Activated CD8-positive, alpha-beta memory T cell treated with anti-CD3 and anti-CD28 coated beads, Interleukin-2, amount 10 ng/mL, durations not matched to agents 7 days and 5 days (primary cell): Measurements from ENCODE around the gene NAT9. TPM values are rescaled to one million over a fixed set of nuclear protein-coding genes. Genes with fewer than 3 reads are reported as not detected.

ENCODE experiments used
- ATAC-seq: fragments of 150-1000 bp; cut with Tn5 transposase; one replicate; pipeline ENCODE4 v1.10.0; 2021; ENCODE audit warnings: moderate library complexity
- CTCF ChIA-PET: fragments of 350-600 bp; sonication (Branson Sonifier 250); formaldehyde crosslinking; loops from one replicate; lab custom pipeline; 2021; ENCODE audit warnings: antibody characterized with exemption; lab: Charles Lee
- DNase-seq: peaks from one replicate; pipeline ENCODE4 v3.0.0-alpha.2; 2020
- H3K27ac Mint-ChIP-seq: one replicate; pipeline ENCODE4 v1.8.0; 2021; ENCODE audit warnings: mild to moderate bottlenecking, mixed read lengths
- H3K27me3 Mint-ChIP-seq: one replicate; pipeline ENCODE4 v1.8.0; 2021; ENCODE audit warnings: mixed read lengths
- H3K36me3 Mint-ChIP-seq: one replicate; pipeline ENCODE4 v1.8.0; 2021; ENCODE audit warnings: mild to moderate bottlenecking, mixed read lengths
- H3K4me1 Mint-ChIP-seq: one replicate; pipeline ENCODE4 v1.8.0; 2021; ENCODE audit warnings: mixed read lengths
- H3K4me3 Mint-ChIP-seq: one replicate; pipeline ENCODE4 v1.8.0; 2021; ENCODE audit warnings: mild to moderate bottlenecking, moderate library complexity, mixed read lengths
- H3K9me3 Mint-ChIP-seq: one replicate; pipeline ENCODE4 v1.8.0; 2022; ENCODE audit warnings: low read depth, mixed read lengths
- total RNA-seq, 2 experiments: library from RNA; stranded (reverse); gene quantifications; one replicate each; pipeline ENCODE4 v1.2.3, GENCODE V29; 2021

Gene NAT9, protein sequence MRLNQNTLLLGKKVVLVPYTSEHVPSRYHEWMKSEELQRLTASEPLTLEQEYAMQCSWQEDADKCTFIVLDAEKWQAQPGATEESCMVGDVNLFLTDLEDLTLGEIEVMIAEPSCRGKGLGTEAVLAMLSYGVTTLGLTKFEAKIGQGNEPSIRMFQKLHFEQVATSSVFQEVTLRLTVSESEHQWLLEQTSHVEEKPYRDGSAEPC
- total RNA-seq = 10 to 100 TPM; 34.1 to 34.5 TPM

DNA sequence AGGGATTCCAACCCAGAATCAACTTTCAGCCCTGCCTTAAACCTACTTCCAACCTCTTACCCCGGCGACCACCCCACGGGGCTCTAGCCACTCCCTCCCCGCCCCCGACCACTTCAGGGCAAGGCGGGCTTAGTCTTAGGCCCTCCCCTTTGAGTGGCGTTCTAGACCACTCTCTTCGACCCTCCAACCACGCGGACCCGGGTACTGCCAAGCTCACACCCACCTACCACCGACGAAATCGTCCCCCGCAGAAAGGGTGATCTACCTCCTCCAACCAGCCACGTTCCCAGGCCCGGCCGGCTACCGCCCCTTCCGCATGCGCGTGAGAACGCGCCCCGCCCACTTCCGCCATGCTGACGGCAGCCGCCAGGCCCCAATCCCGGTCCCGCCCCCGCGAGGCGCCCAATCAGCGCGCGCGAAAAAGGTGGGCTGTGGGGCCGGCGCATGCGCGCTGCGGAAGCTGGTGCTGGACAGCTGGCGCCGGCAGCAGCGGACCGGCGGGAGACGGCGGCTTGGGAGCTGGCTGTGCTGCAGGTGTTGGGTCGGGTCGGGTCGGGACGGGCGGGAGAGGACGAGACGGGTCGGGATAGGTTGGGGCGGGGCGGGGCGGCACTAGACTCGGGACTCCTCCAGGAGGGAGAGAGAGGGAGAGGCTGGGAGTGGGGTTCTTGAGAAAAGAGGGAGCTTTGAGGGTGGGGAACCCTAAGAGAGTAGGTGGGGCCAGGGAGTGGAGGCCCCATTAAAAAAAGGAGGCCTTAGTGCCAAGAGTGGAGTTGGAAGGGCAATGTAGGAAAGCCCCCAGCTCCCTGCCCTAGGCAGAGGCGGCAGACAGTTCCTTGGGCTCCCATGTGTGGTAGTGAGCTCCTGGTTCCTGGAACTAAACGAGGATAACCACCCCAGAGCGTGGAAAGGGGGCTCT is at the start of gene NAT9:
Gene NAT9 (minus strand): TSS at position 302 of the 919 bp plus-strand sequence. CDS start 647 bp downstream, outside the sequence.
- Mint-ChIP-seq H3K4me1 (peaks cover 62% of the 10 kb centered on the region), H3K9me3 (no peaks in the 10 kb centered on the region), H3K27me3 (no peaks in the 10 kb centered on the region), H3K36me3 (peaks cover 21% of the 10 kb centered on the region), H3K27ac (peak within 1 kb of the TSS; percentile 86), H3K4me3 (peak within 1 kb of the TSS; percentile 99)
- peak; percentile 85 for ATAC-seq
- CTCF ChIA-PET = interaction anchor here (0.8 to 9.1 kb wide), 10 partner anchors 15 to 210 kb away, joined by 3 to 206 read pairs (median 15); partner anchors contain the start of genes NHERF1 and RAB37
- peak; percentile 98 for DNase-seq

DNA sequence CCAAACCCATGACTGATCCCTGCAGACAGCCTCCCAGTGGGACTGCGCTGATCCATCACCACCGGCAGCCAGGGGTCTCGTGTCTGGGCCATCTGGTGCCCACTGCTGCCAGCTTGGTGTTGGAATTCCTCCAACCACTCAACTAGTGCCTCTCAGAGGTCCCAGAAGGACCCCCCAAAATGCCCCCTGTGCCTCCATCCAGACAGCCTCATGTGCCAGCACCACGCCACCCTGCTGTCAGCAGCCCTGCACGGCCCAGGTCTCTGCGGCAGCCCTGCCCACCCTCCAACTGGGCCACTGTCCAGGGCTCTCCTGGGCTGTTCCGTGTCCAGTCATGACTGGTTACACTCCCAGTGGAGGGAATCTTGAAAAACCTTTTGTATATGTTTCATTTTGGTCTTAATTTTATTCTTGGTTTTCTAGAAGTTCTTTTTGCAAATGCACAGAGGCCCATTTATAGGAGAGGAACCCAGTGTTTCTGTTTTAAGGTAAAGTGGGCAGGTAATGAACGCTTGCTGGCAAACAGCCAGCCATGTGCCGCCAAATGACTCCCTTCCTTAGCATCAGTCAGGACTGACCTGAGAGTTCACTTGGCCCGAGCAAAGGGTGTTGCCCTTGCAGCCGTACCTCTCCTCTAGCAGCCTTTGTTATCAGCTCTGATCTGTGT is 48.9 kb upstream of the NAT9 start:
- ATAC-seq (no peak), DNase-seq (no peak)
- H3K27me3 Mint-ChIP-seq = no peaks in the 10 kb centered on the region
- no peaks in the 10 kb centered on the region for H3K9me3 Mint-ChIP-seq
- CTCF ChIA-PET = no interaction called here
- H3K36me3 Mint-ChIP-seq = no peaks in the 10 kb centered on the region
- no peaks in the 10 kb centered on the region for H3K4me1 Mint-ChIP-seq
- H3K4me3 Mint-ChIP-seq = no peak overlapping the region
- H3K27ac Mint-ChIP-seq = no peak overlapping the region

DNA sequence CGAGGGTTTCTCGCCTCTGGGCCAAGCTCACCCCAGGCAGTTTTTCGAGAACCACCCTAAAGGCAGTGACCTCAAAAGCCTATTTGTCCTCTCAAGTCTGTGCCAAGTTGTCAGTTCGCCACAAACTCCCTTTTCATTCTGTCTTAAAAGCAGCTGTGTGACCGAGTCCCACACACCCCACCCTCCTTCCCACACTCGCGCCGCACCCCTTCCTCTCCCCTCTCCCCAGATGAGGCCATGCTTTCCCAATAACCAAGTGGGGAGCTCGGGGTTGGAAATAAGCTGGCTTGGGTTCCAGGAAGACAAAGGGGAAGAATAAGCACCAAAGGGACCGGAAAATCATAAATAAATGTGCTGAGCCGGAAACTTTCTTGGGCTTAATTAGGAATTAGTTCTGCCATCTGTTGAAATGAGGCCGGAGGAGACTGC is 46.8 kb upstream of the NAT9 start:
- Mint-ChIP-seq H3K4me1 (no peaks in the 10 kb centered on the region), H3K36me3 (no peaks in the 10 kb centered on the region), H3K4me3 (no peak overlapping the region), H3K9me3 (no peaks in the 10 kb centered on the region), H3K27ac (no peak overlapping the region), H3K27me3 (no peaks in the 10 kb centered on the region)
- DNase-seq (no peak), ATAC-seq (no peak)
- CTCF ChIA-PET = interaction anchor here (0.7 kb wide), 1 partner anchor 32 kb away, joined by 3 read pairs; no protein-coding TSS in a partner anchor

DNA sequence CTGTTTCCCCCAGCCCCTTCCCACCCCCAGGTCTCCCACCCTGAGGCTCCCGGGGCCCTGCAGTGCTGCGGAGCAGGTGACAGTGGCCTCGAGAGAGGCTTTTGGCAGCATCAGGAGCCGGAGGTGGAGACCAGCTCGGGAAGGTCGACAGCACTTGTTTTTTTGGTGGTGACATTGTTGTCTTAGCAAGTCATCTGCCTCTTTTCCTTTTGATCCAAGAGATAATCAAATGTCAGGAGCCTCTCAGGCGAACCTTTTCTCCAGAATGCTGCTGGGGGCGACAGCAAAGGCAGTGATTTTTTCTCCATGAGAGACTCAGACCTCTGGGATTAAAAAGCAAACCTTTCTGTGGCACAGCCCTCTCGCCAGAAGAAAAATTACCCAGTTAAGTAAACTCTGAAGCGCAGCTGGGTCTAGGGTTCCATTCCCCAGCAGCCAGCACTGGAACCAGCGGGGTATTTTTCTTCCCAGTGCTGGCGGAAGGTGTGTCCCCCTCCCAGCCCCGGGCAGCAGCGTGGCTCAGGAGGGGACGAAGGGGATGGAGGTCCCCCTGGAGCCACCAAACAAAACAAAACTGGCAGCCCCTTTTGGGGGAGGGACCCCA is 46.3 kb upstream of the NAT9 start:
- no peak for ATAC-seq
- Mint-ChIP-seq H3K4me3 (no peak overlapping the region), H3K4me1 (no peaks in the 10 kb centered on the region), H3K36me3 (no peaks in the 10 kb centered on the region), H3K27me3 (no peaks in the 10 kb centered on the region), H3K27ac (no peak overlapping the region), H3K9me3 (no peaks in the 10 kb centered on the region)
- CTCF ChIA-PET = interaction anchor here (0.7 kb wide), 1 partner anchor 31 kb away, joined by 3 read pairs; no protein-coding TSS in a partner anchor
- DNase-seq = no peak

DNA sequence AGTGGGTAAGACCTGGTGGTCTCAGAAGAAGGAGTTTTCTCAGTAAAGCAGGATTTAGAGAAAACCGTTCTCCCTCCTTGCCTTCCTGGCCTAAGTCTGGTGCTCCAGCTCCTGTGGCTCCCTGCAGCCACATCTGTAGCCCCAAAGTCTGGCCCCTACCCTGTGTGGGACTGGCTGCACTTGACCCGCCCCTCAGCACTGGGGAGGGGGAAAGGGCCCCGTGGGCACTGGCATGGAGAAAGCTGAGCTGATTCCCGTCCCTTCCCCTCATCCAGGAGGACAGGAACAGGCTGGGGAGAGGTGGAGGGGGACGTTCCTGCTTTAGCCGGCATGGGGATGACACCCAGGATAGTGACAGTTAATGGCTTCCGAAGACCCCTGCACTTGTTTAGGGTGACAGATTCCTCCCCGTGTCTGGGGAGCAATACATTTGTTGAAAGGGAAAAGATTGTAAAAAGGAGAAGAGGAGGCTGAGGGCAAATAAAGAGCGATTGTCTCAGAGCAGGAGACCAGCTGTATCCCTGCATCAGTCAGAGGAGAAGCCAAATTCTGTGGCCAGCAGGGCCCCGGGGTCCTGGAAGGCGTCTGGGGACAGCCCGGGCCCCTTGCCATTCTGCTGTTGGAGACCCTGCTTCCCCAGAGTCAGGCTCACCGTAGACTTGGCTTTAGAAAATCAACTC is 45.6 kb upstream of the NAT9 start:
- CTCF ChIA-PET = no interaction called here

DNA sequence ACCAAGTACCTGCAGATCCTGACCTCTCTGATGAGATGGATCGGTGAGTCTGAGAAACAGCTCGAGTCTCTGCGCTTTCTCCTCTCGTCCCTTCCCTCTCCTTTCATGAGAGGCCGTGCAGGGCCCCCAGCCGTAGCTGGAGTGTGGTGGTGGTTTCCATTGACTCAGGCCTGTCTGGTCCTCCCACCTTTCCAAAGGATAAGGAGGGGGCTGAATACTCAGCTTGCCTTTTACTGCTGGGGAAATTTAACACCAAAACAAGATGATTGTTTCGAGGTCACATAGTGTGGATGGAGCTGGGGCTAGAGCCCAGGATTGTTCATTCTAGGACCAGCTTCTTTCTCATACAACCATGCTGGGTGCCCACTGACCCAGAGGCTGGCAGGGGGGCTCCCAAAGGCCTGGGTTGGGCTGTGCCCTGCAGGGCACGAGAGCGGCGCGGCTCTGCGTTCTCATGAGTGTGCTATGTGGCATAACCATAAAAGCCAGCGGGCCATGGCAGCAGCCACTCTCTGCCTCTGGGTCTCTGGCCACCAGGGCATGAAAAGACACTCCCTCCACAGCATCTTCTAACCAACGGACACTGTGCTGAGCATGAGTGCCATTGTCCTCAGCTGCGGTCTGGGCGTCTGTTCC is 43.8 kb upstream of the NAT9 start:
- Mint-ChIP-seq H3K4me1 (peaks cover 12% of the 10 kb centered on the region), H3K9me3 (no peaks in the 10 kb centered on the region), H3K27me3 (no peaks in the 10 kb centered on the region), H3K27ac (no peak overlapping the region), H3K36me3 (no peaks in the 10 kb centered on the region), H3K4me3 (no peak overlapping the region)
- no peak for DNase-seq
- CTCF ChIA-PET = no interaction called here
- no peak for ATAC-seq

More for the DNA sequence above, 45.6 kb upstream of the NAT9 start:
- no peak for DNase-seq
- no peaks in the 10 kb centered on the region for H3K27me3 Mint-ChIP-seq
- H3K4me1 Mint-ChIP-seq = no peaks in the 10 kb centered on the region
- no peaks in the 10 kb centered on the region for H3K9me3 Mint-ChIP-seq
- no peaks in the 10 kb centered on the region for H3K36me3 Mint-ChIP-seq
- ATAC-seq = no peak
- H3K4me3 Mint-ChIP-seq = no peak overlapping the region
- H3K27ac Mint-ChIP-seq = no peak overlapping the region

DNA sequence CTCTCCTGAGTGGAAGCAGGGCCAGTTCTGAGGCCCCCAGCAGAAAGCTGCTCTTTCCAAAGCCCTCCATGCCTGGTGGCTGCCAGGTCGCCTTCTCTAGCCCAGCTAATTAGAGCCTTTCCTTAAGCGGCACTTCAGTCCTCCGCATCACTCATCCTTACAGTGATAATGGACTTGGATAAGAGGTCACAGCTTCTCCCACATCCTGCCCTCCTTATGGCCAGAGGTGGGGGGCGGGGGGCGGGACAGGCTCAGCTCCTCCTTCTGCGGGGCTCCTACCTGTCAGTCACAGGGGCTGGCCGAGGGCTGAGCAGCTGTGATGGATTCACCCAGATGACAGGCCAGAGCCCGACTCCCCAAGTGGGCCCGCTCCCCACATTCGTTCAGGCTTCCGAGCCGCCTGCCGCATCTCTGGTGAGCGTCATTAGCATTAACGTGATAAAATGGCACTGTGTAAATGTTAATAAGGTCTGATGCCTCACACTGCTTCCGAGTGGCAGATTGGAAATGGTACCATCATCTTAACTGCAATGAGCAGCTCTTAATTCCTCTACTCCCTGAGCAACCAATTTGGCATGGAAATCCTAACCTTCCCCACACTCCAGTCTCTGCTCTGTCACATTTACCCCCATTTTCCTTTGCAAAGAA is 42.3 kb upstream of the NAT9 start:
- H3K4me1 Mint-ChIP-seq = peaks cover 12% of the 10 kb centered on the region
- DNase-seq (no peak), ATAC-seq (no peak)
- CTCF ChIA-PET = interaction anchor here (0.8 to 0.9 kb wide), 2 partner anchors 9 to 10 kb away, joined by 3 read pairs; no protein-coding TSS in a partner anchor
- H3K9me3 Mint-ChIP-seq = no peaks in the 10 kb centered on the region
- no peaks in the 10 kb centered on the region for H3K27me3 Mint-ChIP-seq
- no peaks in the 10 kb centered on the region for H3K36me3 Mint-ChIP-seq
- no peak overlapping the region for H3K4me3 Mint-ChIP-seq
- no peak overlapping the region for H3K27ac Mint-ChIP-seq

DNA sequence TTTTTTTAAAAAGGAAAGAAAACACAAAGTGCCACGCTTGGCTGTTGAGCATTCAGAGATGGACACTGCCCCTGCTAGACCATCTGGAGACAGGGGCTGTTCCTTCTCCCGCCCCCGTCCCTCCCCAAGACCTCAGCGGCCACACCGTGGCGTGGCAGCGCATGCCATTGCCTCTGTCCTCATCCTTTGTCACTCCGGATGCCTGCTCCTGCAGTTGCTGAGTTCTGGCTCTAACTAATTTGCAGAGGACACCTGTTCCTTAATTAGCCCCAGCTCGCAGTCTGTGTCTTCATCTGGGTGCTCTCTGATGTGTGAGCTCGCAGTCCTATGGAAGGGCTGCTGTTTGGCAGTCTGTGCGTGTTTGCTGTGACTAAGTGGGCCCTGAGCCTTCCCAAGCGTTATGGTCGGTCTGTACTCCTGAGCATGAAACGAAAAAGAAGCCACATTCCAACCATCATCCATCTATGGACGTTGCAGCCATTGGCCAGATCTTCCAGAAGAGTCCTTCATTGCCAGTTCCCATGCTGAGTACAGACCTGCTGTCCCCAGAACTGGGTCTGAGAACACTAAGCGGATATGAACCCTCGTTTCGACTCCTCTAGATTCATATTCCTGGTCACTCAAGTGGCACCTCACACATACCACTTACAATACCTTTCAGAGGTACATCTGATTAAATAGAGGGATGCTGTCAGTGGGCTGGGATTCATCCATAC is 40.9 kb upstream of the NAT9 start:
- H3K4me1 Mint-ChIP-seq = peaks cover 12% of the 10 kb centered on the region
- ATAC-seq (no peak), DNase-seq (no peak)
- no peak overlapping the region for H3K27ac Mint-ChIP-seq
- no peaks in the 10 kb centered on the region for H3K9me3 Mint-ChIP-seq
- no peaks in the 10 kb centered on the region for H3K27me3 Mint-ChIP-seq
- CTCF ChIA-PET = no interaction called here
- H3K36me3 Mint-ChIP-seq = no peaks in the 10 kb centered on the region
- H3K4me3 Mint-ChIP-seq = no peak overlapping the region

DNA sequence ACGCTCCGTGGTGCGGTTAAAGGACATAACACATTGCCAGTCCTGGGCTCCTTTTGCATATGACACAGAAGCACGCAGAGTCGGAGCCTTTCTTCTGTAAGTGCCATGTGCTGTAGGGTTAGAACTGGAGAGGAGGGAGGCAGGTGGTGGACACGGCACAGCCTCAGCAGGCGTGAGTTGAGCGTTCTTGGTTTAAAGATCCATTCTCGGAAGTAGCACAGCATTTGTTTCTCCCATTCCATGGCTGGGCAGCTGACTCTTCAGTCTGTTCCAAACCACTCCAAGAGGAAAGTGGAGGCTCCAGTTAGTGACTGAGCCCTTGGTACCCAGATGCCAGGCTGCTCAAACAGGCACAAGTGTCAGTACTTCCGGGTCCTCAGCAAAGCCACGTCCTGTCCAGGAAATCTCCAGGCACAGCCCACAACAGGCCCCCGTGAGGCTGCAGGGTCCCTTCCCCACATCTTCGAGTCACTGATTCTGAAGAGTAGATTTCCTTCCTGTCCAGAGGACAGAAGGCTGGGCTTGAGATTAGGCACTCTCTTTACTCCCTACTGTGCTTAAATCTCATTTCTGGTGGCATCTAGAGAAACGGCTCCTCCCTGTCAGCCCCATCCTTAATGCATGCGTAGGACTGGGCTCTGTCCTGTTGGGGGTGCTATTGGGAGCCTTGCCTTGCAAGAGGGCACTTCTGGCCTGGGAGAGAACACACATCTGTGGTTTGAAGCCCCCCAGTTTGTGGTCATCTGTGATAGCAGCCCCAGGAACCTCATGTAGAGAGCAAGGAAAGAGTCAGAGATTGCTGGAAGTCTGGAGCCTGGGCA is 39.6 kb upstream of the NAT9 start:
- no peak for DNase-seq
- CTCF ChIA-PET = no interaction called here
- no peak overlapping the region for H3K4me3 Mint-ChIP-seq
- no peaks in the 10 kb centered on the region for H3K9me3 Mint-ChIP-seq
- ATAC-seq = peak; percentile 36
- H3K36me3 Mint-ChIP-seq = no peaks in the 10 kb centered on the region
- H3K4me1 Mint-ChIP-seq = peaks cover 12% of the 10 kb centered on the region
- no peaks in the 10 kb centered on the region for H3K27me3 Mint-ChIP-seq
- H3K27ac Mint-ChIP-seq = no peak overlapping the region

DNA sequence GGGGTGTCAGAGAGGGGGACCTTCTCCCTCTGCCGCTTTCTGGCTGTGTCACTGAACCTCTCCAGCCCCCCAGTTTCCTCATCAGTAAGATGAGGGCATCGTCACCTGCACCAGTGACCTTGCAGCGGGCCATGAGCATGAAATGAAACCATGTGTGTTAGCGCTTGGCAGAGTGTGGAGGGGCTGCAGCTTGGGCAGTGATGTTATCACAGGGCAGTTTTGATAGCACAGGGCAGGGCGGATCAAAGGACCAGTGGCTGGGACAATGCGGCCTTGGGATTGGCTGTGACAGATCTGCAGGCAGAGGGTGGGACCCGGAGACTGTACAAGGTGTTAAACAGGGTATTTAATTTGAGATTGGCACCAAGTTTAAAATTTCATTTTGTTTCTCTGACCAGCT is 38.9 kb upstream of the NAT9 start:
- H3K27ac Mint-ChIP-seq = no peak overlapping the region
- no peaks in the 10 kb centered on the region for H3K9me3 Mint-ChIP-seq
- H3K4me1 Mint-ChIP-seq = peaks cover 12% of the 10 kb centered on the region
- H3K36me3 Mint-ChIP-seq = peaks cover under 1% of the 10 kb centered on the region
- no peak for DNase-seq
- no peaks in the 10 kb centered on the region for H3K27me3 Mint-ChIP-seq
- CTCF ChIA-PET = interaction anchor here (1.4 kb wide), 1 partner anchor 24 kb away, joined by 7 read pairs; no protein-coding TSS in a partner anchor
- H3K4me3 Mint-ChIP-seq = no peak overlapping the region
- ATAC-seq = no peak

DNA sequence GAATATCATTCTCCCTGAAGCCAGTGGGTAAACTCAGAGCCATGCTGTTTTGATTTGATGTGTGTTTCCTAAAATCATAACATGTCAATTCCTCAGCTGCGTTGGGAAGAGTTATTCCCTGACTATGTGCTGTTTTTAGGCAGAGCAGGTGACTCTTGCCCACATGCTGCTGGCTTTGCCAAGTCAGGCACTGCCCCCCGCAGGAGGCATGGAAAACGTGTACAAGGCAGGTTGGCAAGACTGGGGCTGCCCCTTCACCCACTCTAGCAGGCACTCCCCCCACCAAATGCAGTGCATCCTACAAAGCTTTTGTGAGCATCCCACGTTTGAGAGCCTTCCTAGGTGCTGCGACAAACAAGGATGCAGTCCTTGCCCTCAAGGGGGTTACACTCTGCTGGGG is 38.3 kb upstream of the NAT9 start:
- Mint-ChIP-seq H3K36me3 (peaks cover 2% of the 10 kb centered on the region), H3K4me1 (peaks cover 12% of the 10 kb centered on the region), H3K4me3 (no peak overlapping the region), H3K27ac (no peak overlapping the region), H3K27me3 (no peaks in the 10 kb centered on the region), H3K9me3 (no peaks in the 10 kb centered on the region)
- CTCF ChIA-PET = interaction anchor here (1.4 kb wide), 1 partner anchor 24 kb away, joined by 7 read pairs; no protein-coding TSS in a partner anchor
- no peak for DNase-seq
- ATAC-seq = no peak
